ENCODE results near the gene DSCAML1.

DSCAML1 gene

GRCh38 chr11:117476531-117477142 lies 320.4 kb downstream of the DSCAML1 start:
- no peak for DNase-seq (ENCODE audit: extremely low read depth, low read depth)
- TF ChIP-seq, protein P1, sequence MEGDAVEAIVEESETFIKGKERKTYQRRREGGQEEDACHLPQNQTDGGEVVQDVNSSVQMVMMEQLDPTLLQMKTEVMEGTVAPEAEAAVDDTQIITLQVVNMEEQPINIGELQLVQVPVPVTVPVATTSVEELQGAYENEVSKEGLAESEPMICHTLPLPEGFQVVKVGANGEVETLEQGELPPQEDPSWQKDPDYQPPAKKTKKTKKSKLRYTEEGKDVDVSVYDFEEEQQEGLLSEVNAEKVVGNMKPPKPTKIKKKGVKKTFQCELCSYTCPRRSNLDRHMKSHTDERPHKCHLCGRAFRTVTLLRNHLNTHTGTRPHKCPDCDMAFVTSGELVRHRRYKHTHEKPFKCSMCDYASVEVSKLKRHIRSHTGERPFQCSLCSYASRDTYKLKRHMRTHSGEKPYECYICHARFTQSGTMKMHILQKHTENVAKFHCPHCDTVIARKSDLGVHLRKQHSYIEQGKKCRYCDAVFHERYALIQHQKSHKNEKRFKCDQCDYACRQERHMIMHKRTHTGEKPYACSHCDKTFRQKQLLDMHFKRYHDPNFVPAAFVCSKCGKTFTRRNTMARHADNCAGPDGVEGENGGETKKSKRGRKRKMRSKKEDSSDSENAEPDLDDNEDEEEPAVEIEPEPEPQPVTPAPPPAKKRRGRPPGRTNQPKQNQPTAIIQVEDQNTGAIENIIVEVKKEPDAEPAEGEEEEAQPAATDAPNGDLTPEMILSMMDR (IDR thresholded peaks at IDR 0.05; ENCODE audit: low read depth, low read length) = no peak

GRCh38 chr11:117475716-117476530 lies 321.1 kb downstream of the DSCAML1 start:
- DNase-seq (ENCODE audit: extremely low read depth, low read depth) = no peak
- TF ChIP-seq, protein P1 (IDR thresholded peaks at IDR 0.05; ENCODE audit: low read depth, low read length) = no peak

DNA sequence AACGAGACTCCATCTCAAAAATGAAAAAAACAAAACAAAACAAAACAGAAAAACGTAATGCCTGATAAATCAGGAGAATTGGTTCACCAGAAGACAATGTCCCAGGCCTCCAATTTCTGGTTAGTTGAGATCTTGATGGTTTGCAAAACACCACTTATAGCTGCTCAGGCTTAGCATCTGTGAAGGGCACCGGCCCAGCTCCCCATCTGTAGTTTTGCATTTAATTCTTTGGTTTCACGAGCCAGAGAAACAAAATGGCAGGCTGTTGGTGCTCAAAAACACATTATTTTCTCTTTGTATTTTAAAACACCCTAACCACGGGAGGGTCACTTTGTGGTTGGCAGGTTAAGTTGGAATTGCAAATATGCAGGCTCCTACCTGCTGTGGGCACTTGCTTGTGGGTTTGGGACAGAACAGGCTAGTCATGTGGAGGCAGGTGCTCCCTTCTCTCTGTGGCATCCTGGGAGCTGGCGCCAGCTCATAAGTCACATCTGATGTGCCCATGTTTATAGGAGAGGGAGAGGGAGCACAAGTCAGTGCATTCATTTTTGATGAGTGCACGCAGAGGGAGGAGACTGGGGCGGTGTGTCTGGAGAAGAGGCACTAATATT lies 323.4 kb downstream of the DSCAML1 start:
- no peak for DNase-seq (ENCODE audit: extremely low read depth, low read depth)
- TF ChIP-seq, protein P1 (IDR thresholded peaks at IDR 0.05; ENCODE audit: low read depth, low read length) = no peak

GRCh38 chr11:117471776-117472175 lies 325.2 kb downstream of the DSCAML1 start:
- no peak for DNase-seq (ENCODE audit: extremely low read depth, low read depth)
- TF ChIP-seq, protein P1 (IDR thresholded peaks at IDR 0.05; ENCODE audit: low read depth, low read length) = no peak

GRCh38 chr11:117470576-117470975 lies 326.4 kb downstream of the DSCAML1 start:
- no peak for DNase-seq (ENCODE audit: extremely low read depth, low read depth)
- TF ChIP-seq, protein P1 (IDR thresholded peaks at IDR 0.05; ENCODE audit: low read depth, low read length) = no peak

DNA sequence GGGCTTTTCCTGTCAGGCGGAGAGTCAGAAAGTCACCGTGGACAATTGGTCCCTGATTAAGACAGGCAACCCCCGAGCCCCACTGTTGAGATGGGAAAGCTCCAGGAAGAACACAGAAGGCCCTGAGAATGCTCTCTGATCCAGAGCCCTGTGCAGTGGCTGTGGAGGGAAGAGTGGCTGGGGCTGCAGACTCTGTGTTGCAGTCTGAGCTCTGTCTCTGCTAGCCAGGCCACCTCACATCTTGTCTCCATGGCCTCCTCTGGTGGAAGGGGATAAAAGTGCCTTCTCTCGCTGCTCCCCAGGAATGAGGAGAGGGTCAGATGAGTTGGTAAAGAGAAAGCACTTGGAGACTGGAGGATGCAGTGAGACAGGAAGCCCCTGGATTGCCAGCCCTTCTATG lies 328.1 kb downstream of the DSCAML1 start:
- no peak for DNase-seq (ENCODE audit: extremely low read depth, low read depth)
- TF ChIP-seq, protein P1 (IDR thresholded peaks at IDR 0.05; ENCODE audit: low read depth, low read length) = no peak

DNA sequence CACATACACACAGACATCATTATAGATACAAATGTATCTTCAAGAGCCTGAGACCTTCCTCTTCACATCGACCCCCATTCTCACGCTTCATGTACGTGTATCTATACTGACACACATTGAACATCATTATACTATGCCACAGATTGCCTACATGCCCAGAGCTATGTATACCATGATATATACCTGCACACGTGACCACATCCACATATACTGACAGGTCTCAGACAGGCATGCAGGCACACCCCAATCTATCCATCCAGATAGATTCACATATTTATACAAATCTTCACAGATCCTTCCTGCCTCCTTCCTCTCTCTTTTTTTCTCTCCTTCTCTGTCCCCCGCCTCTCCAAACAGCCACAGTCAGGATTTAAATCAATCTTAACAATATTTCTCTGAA lies 329.2 kb downstream of the DSCAML1 start:
- TF ChIP-seq, protein P1 (IDR thresholded peaks at IDR 0.05; ENCODE audit: low read depth, low read length) = no peak
- no peak for DNase-seq (ENCODE audit: extremely low read depth, low read depth)
